KMS-11 (cell line): ENCODE results near the gene GCDH.
"Not testable (repeated sequence)": the region's sequence is repeated elsewhere in the genome, so short reads cannot be mapped to it uniquely, and the experiment has no call there.

ENCODE experiments used
- H2AFZ ChIP-seq: fragments of 200-600 bp; sonication (generic); 2 replicates; pipeline ENCODE4 v1.6.1; 2016; ENCODE audit warnings: antibody characterized with exemption, mixed run types, low read depth
- H3K27ac ChIP-seq: fragments of 200-600 bp; sonication (generic); 2 replicates; pipeline ENCODE4 v1.6.1; 2016; ENCODE audit warnings: mild to moderate bottlenecking, mixed run types
- H3K27me3 ChIP-seq: fragments of 200-600 bp; sonication (generic); 2 replicates; pipeline ENCODE4 v1.6.1; 2017; ENCODE audit warnings: mild to moderate bottlenecking, low read depth, mixed run types, moderate library complexity; ENCODE audit not compliant: insufficient read depth
- H3K36me3 ChIP-seq: fragments of 200-600 bp; sonication (generic); 2 replicates; pipeline ENCODE4 v1.6.1; 2017; ENCODE audit warnings: mild to moderate bottlenecking, mixed run types; ENCODE audit not compliant: insufficient read depth
- H3K4me1 ChIP-seq: fragments of 200-600 bp; sonication (generic); 2 replicates; pipeline ENCODE4 v1.6.1; 2016; ENCODE audit warnings: mild to moderate bottlenecking, low read depth, mixed run types; ENCODE audit not compliant: poor library complexity, severe bottlenecking
- H3K4me2 ChIP-seq: fragments of 200-600 bp; sonication (generic); 2 replicates; pipeline ENCODE4 v1.7.0; 2016; ENCODE audit warnings: mild to moderate bottlenecking, mixed run types
- H3K4me3 ChIP-seq: fragments of 200-600 bp; sonication (generic); IDR thresholded peaks from 2 replicates; pipeline ENCODE4 v1.6.1; 2017; ENCODE audit warnings: low read depth, low read length, mixed read lengths; ENCODE audit not compliant: insufficient read depth
- H3K79me2 ChIP-seq: fragments of 200-600 bp; sonication (generic); 2 replicates; pipeline ENCODE4 v1.6.1; 2016; ENCODE audit warnings: low read depth, mixed run types; ENCODE audit not compliant: insufficient read depth
- H3K9ac ChIP-seq: fragments of 200-600 bp; sonication (generic); 2 replicates; pipeline ENCODE4 v1.6.1; 2016; ENCODE audit warnings: mild to moderate bottlenecking, mixed run types
- H4K20me1 ChIP-seq: fragments of 200-600 bp; sonication (generic); 2 replicates; pipeline ENCODE4 v1.6.1; 2016; ENCODE audit warnings: mild to moderate bottlenecking, mixed run types; ENCODE audit not compliant: insufficient read depth
- TF ChIP-seq, protein P1 (sequence below): fragments of 200-600 bp; sonication (generic); conservative IDR thresholded peaks from 2 replicates; pipeline ENCODE4 v1.6.1; 2017; ENCODE audit warnings: low read depth, mild to moderate bottlenecking, antibody characterized with exemption, low read length, moderate library complexity, mixed read lengths

GCDH gene

DNA sequence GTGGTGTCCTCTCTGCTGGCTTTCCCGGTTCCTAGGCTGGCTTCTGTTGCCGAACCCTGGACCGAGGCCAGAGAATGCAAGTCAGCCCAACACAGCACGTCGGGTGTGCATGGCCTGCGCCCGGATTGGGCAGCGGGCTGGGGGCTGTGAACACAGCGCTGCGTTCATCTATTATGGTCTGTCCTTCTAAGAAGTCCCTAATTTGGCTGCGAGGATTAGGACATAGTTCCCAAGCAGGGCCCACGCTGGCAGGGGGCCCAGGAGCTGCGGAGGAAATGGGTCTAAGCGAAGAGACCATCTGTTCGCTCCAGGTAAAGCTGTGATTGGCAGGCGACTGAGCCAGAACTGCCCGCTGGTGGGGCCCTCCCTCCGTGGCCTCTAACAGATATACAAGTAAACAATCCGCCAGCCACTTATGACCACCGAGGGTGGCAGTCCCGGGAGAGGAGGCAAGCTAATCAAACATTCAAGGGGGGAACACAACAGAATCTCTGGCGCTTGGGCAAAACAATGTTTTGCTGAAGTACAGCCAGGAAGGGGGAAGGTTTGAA is 22.1 kb downstream of the GCDH start:
- Histone ChIP-seq H3K4me3 (no peak overlapping the region), H2AFZ (no peak overlapping the region), H4K20me1 (no peaks in the 10 kb centered on the region), H3K79me2 (no peaks in the 10 kb centered on the region), H3K4me1 (peaks cover 47% of the 10 kb centered on the region), H3K36me3 (no peaks in the 10 kb centered on the region), H3K4me2 (no peak overlapping the region), H3K9ac (no peak overlapping the region), H3K27me3 (no peaks in the 10 kb centered on the region), H3K27ac (no peak overlapping the region)
- TF ChIP-seq, protein P1, sequence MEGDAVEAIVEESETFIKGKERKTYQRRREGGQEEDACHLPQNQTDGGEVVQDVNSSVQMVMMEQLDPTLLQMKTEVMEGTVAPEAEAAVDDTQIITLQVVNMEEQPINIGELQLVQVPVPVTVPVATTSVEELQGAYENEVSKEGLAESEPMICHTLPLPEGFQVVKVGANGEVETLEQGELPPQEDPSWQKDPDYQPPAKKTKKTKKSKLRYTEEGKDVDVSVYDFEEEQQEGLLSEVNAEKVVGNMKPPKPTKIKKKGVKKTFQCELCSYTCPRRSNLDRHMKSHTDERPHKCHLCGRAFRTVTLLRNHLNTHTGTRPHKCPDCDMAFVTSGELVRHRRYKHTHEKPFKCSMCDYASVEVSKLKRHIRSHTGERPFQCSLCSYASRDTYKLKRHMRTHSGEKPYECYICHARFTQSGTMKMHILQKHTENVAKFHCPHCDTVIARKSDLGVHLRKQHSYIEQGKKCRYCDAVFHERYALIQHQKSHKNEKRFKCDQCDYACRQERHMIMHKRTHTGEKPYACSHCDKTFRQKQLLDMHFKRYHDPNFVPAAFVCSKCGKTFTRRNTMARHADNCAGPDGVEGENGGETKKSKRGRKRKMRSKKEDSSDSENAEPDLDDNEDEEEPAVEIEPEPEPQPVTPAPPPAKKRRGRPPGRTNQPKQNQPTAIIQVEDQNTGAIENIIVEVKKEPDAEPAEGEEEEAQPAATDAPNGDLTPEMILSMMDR, result no peak

DNA sequence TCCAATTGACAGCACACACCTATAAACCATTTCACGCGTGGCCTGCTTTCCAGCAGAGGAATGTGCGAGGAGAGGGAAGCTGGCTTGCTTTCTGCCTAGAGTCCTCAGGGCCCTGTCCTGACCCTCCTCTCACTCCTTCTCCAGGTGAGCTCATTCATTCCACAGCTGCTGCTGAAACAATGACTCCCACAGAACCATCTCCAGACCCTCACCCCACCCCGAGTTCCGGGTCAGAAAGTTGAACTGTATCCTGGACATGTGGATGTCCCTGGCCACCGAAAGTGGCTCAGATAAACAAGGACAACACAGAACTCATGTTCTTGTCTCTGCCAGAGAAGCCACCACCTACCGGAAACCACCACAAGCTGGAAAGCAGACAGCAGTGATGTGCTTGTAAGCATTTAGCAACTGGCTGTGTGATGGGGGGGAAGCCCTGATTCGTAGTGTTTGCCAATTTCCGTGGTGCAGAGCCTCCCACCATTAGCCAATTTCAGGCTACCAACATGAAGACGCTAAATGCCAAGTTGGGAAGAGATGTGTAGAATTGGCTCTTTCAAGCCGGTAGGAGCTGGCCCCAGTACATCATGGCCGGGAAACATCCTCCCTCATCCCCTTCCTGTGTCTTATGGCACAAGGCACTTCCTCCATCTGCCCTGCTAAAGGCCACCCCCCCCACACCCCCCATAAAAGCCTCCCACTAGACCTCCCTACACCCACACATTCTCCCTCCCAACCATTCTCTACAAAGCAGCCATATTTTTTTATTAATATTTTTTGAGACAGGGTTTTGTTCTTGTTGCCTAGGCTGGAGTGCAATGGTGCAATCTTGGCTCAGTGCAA is 23.1 kb downstream of the GCDH start:
- Histone ChIP-seq H3K4me2 (no peak overlapping the region), H3K4me1 (peaks cover 37% of the 10 kb centered on the region), H3K27me3 (no peaks in the 10 kb centered on the region), H3K36me3 (no peaks in the 10 kb centered on the region), H3K4me3 (no peak overlapping the region), H3K9ac (no peak overlapping the region), H3K27ac (no peak overlapping the region), H3K79me2 (no peaks in the 10 kb centered on the region), H2AFZ (no peak overlapping the region), H4K20me1 (no peaks in the 10 kb centered on the region)
- TF ChIP-seq, protein P1, result no peak

DNA sequence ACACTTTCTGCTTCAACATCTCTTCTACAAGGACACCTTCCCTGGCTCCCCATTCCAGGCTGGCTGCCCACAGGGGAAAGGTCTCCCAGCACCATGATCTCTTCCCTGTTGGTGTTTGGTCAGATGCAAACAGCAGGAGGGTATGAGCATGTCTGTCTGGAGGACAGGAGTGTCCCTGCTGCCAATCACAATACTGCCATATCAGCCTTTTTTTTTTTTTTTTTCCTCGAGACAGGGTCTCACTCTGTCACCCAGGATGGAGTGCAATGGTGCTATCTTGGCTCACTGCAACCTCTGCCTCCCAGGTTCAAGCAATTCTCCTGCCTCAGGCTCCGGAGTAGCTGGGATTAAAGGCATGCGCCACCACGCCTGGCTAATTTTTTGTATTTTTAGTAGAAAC is 24.9 kb downstream of the GCDH start:
- H3K36me3 ChIP-seq, H4K20me1 ChIP-seq, H3K9ac ChIP-seq, H3K4me2 ChIP-seq, H3K27me3 ChIP-seq, H3K79me2 ChIP-seq, H3K4me3 ChIP-seq, H2AFZ ChIP-seq, H3K27ac ChIP-seq: not testable (repeated sequence)
- peaks cover 29% of the 10 kb centered on the region for H3K4me1 ChIP-seq

DNA sequence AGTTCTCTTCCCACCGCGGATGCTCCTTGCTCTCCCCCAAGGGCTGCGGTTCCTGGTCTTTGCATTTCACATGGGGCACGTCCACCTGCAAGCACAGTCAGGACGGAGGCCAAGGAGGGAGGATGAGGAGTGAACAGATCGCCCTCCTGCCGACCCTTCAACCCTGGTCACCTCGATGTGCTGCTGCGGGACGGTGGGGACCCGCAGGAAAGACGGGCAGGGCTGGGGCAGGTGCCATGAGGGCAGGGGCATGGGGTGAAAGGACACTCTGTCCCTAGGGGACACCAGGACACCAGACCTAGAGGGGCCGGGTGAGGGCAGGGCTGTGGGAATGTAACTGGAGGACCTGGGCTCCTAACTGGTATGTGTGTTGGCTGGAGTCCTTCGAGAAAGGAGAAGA is 27.3 kb downstream of the GCDH start:
- H3K9ac ChIP-seq, result no peak overlapping the region
- peaks cover 3% of the 10 kb centered on the region; the same call in 1 of the 2 replicates for H3K36me3 ChIP-seq
- no peak overlapping the region for H3K4me3 ChIP-seq
- no peak overlapping the region for H2AFZ ChIP-seq
- TF ChIP-seq, protein P1, result no peak
- no peaks in the 10 kb centered on the region for H4K20me1 ChIP-seq
- no peaks in the 10 kb centered on the region for H3K27me3 ChIP-seq
- no peak overlapping the region for H3K27ac ChIP-seq
- peaks cover 13% of the 10 kb centered on the region for H3K4me1 ChIP-seq
- H3K79me2 ChIP-seq, result no peaks in the 10 kb centered on the region
- no peak overlapping the region for H3K4me2 ChIP-seq

DNA sequence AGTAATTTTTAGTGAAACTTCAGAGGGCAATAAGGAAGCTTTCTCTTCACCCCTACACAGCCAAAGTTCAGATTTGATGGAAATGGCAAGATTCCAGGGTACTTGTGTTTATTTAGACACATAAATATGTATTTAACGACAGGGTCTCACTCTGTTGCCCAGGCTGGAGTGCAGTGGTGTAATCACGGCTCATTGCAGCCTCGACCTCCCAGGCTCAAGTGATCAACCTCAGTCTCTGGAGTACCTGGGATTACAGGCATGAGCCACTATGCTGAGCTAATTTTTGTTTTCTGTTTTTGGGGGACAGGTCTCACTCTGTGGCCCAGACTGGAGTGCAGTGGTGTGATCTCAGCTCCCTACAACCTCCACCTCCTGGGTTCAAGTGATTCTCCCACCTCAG is 30.1 kb downstream of the GCDH start:
- Histone ChIP-seq H3K27me3 (no peaks in the 10 kb centered on the region), H4K20me1 (no peaks in the 10 kb centered on the region), H3K79me2 (no peaks in the 10 kb centered on the region), H3K4me2 (no peak overlapping the region), H3K9ac (no peak overlapping the region), H2AFZ (no peak overlapping the region), H3K4me3 (no peak overlapping the region), H3K27ac (no peak overlapping the region), H3K4me1 (peaks cover 6% of the 10 kb centered on the region), H3K36me3 (peaks cover 5% of the 10 kb centered on the region; the same call in 1 of the 2 replicates)
- TF ChIP-seq, protein P1, result no peak
